Suprapubic skin (tissue), 4 donors: Measurements from ENCODE around the gene OSBPL7. TPM values are rescaled to one million over a fixed set of nuclear protein-coding genes. Genes with fewer than 3 reads are reported as not detected.

Experiments
- DNase-seq, 2 donors: peaks; one replicate each; pipeline ENCODE4 v3.0.0-alpha.2; 2019; ENCODE audit warnings: low spot score in 2 of 2
- H3K27ac ChIP-seq: fragments of 200-600 bp; sonication (generic); one replicate; pipeline ENCODE4 v1.5.1; 2019
- H3K27me3 ChIP-seq: fragments of 200-600 bp; sonication (generic); one replicate; pipeline ENCODE4 v1.5.1; 2019
- H3K36me3 ChIP-seq: fragments of 200-600 bp; sonication (generic); one replicate; pipeline ENCODE4 v1.5.1; 2019
- H3K4me1 ChIP-seq: fragments of 200-600 bp; sonication (generic); one replicate; pipeline ENCODE4 v1.5.1; 2019
- H3K4me3 ChIP-seq: fragments of 200-600 bp; sonication (generic); one replicate; pipeline ENCODE4 v1.5.1; 2019; ENCODE audit warnings: mild to moderate bottlenecking
- H3K9me3 ChIP-seq: fragments of 200-600 bp; sonication (generic); one replicate; pipeline ENCODE4 v1.5.1; 2019
- EP300 ChIP-seq: sonication (generic); formaldehyde crosslinking; IDR thresholded peaks from one replicate; pipeline ENCODE4 v1.6.1; 2017; ENCODE audit warnings: antibody characterized with exemption
- POLR2A ChIP-seq, 2 donors: fragments of 450-650 bp; IDR thresholded peaks; one replicate each; pipeline ENCODE4 v1.6.1; 2017; ENCODE audit warnings: antibody characterized with exemption in 2 of 2, mild to moderate bottlenecking in 2 of 2, moderate library complexity in 2 of 2
- POLR2AphosphoS5 ChIP-seq, 3 donors: sonication (generic); formaldehyde crosslinking; IDR thresholded peaks; one replicate each; pipeline ENCODE4 v1.6.1; 2017; ENCODE audit warnings: antibody characterized with exemption in 3 of 3
- WGBS: methylation state at CpG from one replicate; pipeline ENCODE4 v1.1.5; 2018; 5-methylcytosine and 5-hydroxymethylcytosine counted together
- total RNA-seq, 4 donors: library from RNA; depleted of rRNA; stranded (reverse); fragments of >200 nt; gene quantifications; one replicate each; pipeline ENCODE4 v1.1.0, GENCODE V29; 2016
- TF ChIP-seq, protein P1 (sequence below), 2 donors: fragments of 200-600 bp in 1 of 2; fragments of 450-650 bp in 1 of 2; sonication (generic) in 1 of 2; IDR thresholded peaks; one replicate each; pipeline ENCODE4 v1.5.1; 2016 to 2019; ENCODE audit warnings: antibody characterized with exemption in 2 of 2, mild to moderate bottlenecking in 1 of 2, moderate library complexity in 1 of 2

Gene OSBPL7
- total RNA-seq, 4 donors from 2014 or later = 1.3 to 2.0 (median 1.6) TPM

DNA sequence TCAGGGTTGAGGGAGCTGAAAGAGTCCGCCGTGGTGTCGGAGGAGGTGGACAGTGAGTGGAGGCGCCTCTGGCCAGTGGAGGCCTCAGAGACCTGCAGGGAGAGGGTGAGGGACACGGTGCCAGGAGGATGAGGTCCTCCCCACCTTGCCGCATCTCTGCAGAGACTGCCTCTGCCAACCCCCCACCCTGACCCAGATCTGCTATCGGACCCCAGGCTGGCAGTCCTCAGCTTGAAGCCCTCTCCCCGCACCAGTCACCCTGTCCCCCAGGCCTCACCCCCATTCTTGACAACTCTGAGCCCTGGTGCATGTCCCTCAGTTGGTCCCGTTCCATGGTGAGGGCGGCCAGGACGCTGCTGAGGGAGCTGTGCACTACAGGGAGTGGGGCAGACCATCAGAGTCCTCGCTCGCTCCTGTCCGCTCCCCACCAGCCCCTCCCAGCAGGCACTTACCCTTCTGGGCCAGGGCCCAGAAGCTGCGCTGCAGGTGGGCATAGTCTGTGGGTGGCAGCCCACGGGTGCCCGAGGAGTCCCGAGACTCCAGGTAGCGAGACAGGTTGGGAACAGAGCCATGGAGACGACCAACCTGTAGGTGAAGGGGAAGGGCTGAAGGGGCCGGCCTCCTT lies 5.4 kb downstream of the OSBPL7 start:
- no peaks in the 10 kb centered on the region for H3K27me3 ChIP-seq
- WGBS = 92% methylated on average over 14 of the region's 21 CpGs
- H3K9me3 ChIP-seq = no peaks in the 10 kb centered on the region
- TF ChIP-seq POLR2A (IDR thresholded peaks at IDR 0.05) (no peak), POLR2AphosphoS5 (IDR thresholded peaks at IDR 0.05) (no peak)
- no peak overlapping the region for H3K27ac ChIP-seq
- H3K36me3 ChIP-seq = peaks cover 54% of the 10 kb centered on the region
- no peak overlapping the region for H3K4me3 ChIP-seq
- DNase-seq = peak in 1 of 2 donors; percentile 61
- peaks cover 13% of the 10 kb centered on the region for H3K4me1 ChIP-seq

DNA sequence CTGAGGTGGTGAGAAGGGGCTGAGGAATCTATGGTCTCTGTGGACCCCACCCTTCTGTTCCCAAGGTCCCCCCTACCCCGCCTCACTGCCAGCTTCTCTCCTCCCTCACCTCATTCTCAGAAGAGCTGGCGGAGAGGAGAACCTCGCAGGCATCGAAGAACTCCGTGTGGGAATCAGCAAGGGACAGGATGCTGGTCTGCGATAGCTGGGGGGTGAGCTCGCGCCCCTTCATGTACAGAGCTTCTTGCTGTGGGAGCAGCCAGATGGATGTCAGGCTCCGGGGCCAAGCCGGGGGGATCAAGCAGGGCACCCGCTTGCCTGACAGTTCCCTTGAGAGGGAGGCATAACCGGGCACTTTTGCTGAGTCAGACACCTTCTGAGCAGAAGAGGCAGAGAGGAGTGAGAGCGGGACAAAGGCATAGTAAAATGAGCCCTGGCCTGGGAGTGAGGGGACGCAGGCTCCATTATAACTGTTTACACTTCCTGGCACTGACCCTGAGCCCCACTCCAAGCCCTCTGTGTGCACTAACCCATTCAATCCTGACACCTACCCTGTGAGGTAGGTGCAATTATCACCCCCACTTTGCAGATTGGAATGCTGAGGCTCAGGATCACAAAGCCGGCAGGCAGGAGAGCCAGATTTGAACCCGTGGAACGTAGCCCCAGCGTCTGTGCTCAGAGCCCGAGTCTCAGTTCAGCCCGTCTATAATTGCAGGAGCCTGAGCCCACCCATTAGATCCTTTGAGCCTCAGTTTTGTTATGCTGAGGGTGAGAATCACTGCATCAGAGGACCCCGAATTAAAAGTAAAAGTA lies 6.3 kb downstream of the OSBPL7 start:
- H3K4me3 ChIP-seq = no peak overlapping the region
- H3K27ac ChIP-seq = no peak overlapping the region
- H3K36me3 ChIP-seq = peaks cover 57% of the 10 kb centered on the region
- no peaks in the 10 kb centered on the region for H3K27me3 ChIP-seq
- TF ChIP-seq POLR2AphosphoS5 (IDR thresholded peaks at IDR 0.05) (no peak), EP300 (no peak), POLR2A (IDR thresholded peaks at IDR 0.05) (no peak)
- TF ChIP-seq, protein P1, sequence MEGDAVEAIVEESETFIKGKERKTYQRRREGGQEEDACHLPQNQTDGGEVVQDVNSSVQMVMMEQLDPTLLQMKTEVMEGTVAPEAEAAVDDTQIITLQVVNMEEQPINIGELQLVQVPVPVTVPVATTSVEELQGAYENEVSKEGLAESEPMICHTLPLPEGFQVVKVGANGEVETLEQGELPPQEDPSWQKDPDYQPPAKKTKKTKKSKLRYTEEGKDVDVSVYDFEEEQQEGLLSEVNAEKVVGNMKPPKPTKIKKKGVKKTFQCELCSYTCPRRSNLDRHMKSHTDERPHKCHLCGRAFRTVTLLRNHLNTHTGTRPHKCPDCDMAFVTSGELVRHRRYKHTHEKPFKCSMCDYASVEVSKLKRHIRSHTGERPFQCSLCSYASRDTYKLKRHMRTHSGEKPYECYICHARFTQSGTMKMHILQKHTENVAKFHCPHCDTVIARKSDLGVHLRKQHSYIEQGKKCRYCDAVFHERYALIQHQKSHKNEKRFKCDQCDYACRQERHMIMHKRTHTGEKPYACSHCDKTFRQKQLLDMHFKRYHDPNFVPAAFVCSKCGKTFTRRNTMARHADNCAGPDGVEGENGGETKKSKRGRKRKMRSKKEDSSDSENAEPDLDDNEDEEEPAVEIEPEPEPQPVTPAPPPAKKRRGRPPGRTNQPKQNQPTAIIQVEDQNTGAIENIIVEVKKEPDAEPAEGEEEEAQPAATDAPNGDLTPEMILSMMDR (IDR thresholded peaks at IDR 0.05) = no peak
- peaks cover 15% of the 10 kb centered on the region for H3K4me1 ChIP-seq
- WGBS = 95% methylated on average over 21 of the region's 21 CpGs
- peak in 1 of 2 donors; percentile 35 for DNase-seq
- H3K9me3 ChIP-seq = no peaks in the 10 kb centered on the region

DNA sequence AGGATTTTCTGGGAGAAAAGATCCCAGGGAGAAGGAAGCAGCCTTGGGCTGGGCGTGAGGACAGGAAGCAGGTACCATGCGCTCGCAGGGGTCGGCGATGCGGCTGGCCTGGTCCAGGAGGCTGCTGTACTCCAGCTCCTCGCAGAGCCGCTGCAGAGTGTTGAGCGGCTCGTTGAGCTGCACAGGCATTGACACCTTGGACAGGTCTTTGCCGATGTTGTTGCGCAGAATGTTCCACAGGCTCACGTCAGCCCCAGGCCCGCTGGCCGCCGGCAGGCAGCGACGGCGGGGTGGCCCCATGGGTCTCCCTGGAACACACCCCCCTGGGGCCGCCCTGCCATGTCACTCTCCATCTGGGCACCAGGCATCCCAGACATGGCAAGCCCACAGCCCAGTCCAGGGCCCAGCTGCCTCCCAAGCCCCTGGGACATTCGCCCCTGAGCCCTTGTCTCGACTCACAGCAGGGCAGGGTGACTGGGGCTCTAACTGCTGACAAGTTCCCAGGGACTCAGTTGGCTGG lies 8.0 kb downstream of the OSBPL7 start:
- H3K36me3 ChIP-seq = peaks cover 67% of the 10 kb centered on the region
- no peak overlapping the region for H3K4me3 ChIP-seq
- peaks cover 24% of the 10 kb centered on the region for H3K4me1 ChIP-seq
- no peaks in the 10 kb centered on the region for H3K9me3 ChIP-seq
- peak; percentile 57 to 60 for DNase-seq
- TF ChIP-seq EP300 (no peak), POLR2A (IDR thresholded peaks at IDR 0.05) (no peak), POLR2AphosphoS5 (IDR thresholded peaks at IDR 0.05) (no peak)
- TF ChIP-seq, protein P1 (IDR thresholded peaks at IDR 0.05) = no peak
- H3K27me3 ChIP-seq = no peaks in the 10 kb centered on the region
- 89% methylated on average over 7 of the region's 22 CpGs for WGBS
- no peak overlapping the region for H3K27ac ChIP-seq

DNA sequence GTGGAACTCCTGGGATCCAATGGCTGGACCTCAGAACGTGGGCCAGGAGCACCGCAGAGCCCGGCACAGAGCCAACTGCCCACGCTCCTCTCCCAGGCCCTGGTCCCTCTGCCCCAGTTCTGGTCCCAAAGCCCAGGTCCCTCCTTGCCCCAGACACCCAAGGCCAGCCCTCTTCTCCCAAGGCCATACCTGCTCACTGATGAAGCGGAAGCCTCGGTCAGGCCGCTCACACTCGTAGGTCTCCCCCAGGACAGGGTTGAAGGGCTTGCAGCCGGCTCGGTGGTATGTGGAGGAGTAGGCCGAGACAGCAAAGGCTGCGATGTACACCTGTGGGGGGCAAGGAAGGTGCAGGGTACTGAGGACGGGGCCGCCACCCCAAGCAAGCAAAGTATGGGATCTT lies 8.5 kb downstream of the OSBPL7 start:
- Histone ChIP-seq H3K36me3 (peaks cover 67% of the 10 kb centered on the region), H3K4me3 (no peak overlapping the region), H3K4me1 (peaks cover 24% of the 10 kb centered on the region), H3K27ac (no peak overlapping the region), H3K27me3 (no peaks in the 10 kb centered on the region), H3K9me3 (no peaks in the 10 kb centered on the region)
- WGBS = 92% methylated on average over 10 of the region's 14 CpGs
- TF ChIP-seq POLR2AphosphoS5 (IDR thresholded peaks at IDR 0.05) = no peak
- no peak for TF ChIP-seq POLR2A (IDR thresholded peaks at IDR 0.05)
- TF ChIP-seq EP300 = no peak
- TF ChIP-seq, protein P1 (IDR thresholded peaks at IDR 0.05) = no peak
- DNase-seq = peak; percentile 55 to 71

DNA sequence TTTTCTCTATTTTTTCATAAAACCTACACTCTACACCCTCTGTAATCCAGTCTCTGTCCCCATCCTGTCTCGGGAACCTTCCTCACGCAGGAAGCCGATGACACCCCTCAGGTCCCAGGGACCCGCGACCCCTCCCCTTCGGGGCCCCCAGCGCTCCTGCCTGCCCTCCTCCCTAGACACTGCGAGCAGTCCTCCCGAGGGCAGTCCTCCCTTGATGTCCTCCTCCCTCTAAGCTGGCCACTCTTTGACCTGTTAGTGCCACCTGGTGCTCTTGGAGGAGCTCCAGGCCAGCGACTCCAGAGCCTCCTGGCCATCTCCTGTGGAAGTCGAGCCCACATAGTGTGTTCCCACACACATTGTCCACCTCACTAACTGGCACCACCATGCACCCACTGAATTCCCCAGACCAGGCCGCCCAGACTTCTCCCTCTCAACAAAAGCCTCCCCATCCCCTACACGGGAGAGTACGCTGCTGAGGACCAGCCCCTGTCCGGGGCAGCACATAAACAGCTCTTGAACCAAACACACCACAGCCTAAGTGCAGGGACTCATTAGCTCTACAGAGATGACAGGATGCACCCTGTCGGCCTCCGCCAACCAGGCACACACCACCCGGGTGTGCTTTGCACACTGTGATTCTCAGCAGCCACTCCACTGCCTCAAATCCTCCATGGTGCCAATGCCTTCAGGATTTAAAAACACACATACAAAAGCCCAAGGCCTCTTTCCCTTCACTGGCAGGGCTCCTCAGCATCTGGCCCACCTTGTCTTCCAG lies 9.3 kb downstream of the OSBPL7 start:
- 79% methylated on average over 18 of the region's 18 CpGs for WGBS
- Histone ChIP-seq H3K27ac (no peak overlapping the region), H3K36me3 (peaks cover 67% of the 10 kb centered on the region), H3K27me3 (no peaks in the 10 kb centered on the region), H3K4me1 (peaks cover 24% of the 10 kb centered on the region), H3K4me3 (no peak overlapping the region), H3K9me3 (no peaks in the 10 kb centered on the region)
- DNase-seq = peak; percentile 44 to 57
- TF ChIP-seq POLR2AphosphoS5 (IDR thresholded peaks at IDR 0.05) = no peak
- TF ChIP-seq, protein P1 (IDR thresholded peaks at IDR 0.05) = no peak
- no peak for TF ChIP-seq EP300
- TF ChIP-seq POLR2A (IDR thresholded peaks at IDR 0.05) = no peak
